Bone marrow (tissue), 2 donors: Measurements from ENCODE around the gene CPAMD8.

ENCODE experiments used
- DNase-seq, 2 donors: peaks; one replicate each; lab custom pipeline; 2025; lab: John Stamatoyannopoulos, UW

The CPAMD8 gene

DNA sequence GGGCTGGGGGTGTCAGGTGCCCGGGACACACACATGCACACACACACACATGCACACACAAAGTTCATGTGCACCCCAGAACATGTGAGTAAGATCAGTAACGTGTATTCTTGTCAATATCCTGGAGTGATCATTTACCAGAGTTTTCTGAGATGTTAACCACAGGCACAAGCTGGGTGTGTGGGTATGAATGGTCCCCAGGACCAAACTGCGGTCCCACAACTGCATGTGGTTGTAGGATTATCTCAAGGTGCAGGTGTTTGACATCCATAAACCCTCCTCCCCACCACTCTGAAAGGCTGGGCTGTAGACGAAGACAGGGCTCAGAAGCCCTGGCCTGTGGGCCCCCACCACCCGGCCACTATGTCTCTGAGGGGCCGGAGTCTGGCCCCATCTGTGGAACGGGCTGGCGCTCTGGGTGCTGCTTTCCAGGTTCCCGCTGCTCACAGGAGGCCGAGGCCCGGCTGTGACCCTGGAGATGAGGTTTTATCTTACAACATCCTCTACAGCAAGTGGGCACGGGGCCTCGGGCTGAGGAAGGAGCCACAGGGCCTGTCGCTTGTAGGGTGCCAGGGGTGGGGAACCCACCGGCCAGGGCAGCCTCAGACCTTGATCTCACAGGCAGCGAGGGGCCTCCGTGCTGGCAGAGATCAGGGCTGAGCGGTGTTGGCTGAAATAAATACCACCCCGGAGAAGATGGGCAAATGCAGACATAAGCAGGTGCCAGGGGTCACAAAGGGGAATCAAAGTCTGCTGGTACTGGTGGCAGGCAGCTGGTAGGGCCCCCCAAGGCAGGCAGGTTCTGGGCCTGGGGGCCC is 133.5 kb downstream of the CPAMD8 start:
- DNase-seq: no peak

DNA sequence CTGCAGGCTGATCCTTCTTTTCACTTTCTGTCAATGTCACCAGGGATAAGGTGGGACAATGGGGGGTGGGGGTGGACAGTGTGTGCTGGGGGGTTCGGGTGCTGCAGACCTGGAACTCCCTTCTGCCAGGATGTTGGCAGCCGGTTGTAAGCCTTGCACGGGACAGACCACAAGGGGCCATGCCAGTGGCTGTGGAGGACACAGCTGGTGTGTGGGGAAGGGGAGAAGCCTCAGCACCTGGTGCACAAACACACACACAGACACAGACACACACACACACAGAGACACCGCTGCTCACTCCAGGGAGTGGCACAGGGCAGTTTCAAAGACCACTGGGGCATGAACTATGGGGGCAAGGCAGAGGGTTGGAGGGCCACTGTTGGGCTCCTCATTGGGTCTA is 134.2 kb downstream of the CPAMD8 start:
- DNase-seq: no peak

DNA sequence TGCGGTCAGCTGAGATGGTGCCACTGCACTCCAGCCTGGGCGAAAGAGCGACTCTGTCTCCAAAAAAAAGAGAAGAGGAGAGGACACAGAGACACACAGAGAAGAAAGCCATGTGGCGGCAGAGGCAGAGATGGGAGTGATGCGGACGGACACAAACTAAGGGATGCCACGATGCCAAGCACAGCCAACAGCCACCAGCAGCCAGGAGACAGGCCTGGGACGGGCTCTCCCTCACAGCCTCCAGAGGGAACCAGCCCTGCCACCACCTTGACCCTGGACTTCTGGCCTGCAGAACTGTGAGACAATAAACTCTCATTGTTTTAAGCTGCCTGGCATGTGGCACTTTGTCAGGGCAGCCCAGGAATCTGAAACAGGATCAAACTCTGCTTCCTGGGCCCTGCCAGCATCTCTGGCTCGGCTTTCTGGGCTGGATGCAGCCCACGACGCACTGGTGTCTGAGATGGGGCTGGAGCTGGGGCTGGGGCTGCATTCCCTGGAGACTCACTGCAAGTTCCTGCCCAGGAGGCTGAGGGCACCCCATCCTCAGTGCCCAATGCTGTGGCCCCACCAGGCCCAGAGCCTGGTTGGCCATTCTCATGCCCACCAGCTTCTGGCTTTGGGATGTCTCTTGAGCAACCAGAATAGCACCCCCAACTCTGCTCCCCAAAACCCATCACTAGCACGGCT is 134.8 kb downstream of the CPAMD8 start:
- no peak for DNase-seq

DNA sequence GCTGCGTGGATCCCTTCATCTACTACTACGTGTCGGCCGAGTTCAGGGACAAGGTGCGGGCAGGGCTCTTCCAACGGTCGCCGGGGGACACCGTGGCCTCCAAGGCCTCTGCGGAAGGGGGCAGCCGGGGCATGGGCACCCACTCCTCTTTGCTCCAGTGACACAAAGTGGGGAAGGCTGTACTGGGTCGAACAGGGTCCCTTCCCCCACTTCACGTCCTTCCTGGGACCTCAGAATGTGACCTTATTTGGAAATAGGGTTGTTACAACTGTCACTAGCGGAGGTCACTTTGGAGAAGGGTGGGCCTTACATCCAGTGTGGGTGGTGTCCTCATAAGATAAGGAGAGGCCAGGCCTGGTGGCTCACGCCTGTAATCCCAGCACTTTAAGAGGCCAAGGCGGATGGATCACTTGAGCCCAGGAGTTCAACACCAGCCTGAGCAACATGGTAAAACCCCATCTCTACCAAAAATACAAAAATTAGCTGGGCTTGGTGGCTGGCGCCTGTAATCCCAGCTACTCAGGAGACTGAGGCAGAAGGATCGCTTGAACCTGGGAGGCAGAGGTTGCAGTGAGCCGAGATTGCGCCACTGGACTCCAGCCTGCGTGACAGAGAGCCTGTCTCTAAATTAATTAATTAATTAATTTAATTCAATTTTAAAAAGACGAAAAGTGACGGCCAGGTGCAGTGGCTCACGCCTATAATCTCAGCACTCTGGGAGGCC is 136.0 kb downstream of the CPAMD8 start:
- no peak for DNase-seq

DNA sequence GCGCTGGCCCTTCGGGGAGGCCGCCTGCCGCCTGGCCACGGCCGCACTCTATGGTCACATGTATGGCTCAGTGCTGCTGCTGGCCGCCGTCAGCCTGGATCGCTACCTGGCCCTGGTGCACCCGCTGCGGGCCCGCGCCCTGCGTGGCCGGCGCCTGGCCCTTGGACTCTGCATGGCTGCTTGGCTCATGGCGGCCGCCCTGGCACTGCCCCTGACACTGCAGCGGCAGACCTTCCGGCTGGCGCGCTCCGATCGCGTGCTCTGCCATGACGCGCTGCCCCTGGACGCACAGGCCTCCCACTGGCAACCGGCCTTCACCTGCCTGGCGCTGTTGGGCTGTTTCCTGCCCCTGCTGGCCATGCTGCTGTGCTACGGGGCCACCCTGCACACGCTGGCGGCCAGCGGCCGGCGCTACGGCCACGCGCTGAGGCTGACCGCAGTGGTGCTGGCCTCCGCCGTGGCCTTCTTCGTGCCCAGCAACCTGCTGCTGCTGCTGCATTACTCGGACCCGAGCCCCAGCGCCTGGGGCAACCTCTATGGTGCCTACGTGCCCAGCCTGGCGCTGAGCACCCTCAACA is 136.6 kb downstream of the CPAMD8 start:
- DNase-seq: no peak

DNA sequence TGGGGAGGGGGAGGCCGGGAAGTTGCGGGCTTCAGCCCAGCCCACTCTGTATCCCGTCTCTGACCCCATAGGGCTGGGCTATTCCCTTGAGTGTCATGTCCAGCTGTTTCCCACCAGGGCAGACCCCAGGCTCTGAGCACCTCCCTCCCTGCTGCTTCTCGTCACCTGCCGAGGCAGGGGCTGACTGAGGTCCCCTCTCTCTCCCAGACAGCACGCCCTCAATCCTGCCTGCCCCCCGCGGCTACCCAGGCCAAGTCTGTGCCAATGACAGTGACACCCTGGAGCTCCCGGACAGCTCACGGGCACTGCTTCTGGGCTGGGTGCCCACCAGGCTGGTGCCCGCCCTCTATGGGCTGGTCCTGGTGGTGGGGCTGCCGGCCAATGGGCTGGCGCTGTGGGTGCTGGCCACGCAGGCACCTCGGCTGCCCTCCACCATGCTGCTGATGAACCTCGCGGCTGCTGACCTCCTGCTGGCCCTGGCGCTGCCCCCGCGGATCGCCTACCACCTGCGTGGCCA is 137.2 kb downstream of the CPAMD8 start:
- DNase-seq: no peak

DNA sequence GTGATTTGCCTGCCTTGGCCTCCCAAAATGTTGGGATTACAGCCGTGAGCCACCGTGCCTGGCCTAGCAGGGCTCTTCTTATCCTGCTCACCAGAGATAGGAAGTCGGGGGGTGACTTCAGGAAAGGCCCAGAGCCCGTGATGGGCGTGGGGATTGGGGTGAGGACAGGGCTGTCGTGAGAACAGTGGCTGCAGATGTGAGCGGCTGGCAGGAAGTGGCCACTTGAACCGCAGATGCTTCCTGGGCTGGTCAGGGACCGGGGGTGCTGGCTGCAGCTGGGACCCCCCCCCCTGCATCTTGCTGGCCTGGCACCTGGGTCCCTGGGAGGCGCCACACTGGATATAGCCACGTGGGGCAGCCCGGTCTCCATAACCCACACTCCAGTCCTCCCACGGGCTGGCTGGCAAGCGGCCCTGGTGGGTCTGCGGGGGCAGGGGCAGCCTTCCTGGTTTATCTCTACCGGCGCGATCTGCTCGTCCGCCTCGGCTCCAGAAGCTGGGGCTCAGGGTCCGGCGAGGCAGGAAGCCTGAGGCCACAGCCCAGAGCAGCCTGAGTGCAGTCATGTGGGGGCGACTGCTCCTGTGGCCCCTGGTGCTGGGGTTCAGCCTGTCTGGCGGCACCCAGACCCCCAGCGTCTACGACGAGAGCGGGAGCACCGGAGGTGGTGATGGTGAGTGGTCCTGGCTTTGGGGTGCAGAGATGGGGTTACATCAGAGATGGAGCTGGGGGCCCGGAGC is 137.8 kb downstream of the CPAMD8 start, which contains the start of gene F2RL3:
F2RL3 (plus strand) TSS at position 371 of the 737 bp plus-strand sequence; CDS start at position 562, 191 bp downstream.
- DNase-seq: peak in 1 of 2 donors; percentile 92

DNA sequence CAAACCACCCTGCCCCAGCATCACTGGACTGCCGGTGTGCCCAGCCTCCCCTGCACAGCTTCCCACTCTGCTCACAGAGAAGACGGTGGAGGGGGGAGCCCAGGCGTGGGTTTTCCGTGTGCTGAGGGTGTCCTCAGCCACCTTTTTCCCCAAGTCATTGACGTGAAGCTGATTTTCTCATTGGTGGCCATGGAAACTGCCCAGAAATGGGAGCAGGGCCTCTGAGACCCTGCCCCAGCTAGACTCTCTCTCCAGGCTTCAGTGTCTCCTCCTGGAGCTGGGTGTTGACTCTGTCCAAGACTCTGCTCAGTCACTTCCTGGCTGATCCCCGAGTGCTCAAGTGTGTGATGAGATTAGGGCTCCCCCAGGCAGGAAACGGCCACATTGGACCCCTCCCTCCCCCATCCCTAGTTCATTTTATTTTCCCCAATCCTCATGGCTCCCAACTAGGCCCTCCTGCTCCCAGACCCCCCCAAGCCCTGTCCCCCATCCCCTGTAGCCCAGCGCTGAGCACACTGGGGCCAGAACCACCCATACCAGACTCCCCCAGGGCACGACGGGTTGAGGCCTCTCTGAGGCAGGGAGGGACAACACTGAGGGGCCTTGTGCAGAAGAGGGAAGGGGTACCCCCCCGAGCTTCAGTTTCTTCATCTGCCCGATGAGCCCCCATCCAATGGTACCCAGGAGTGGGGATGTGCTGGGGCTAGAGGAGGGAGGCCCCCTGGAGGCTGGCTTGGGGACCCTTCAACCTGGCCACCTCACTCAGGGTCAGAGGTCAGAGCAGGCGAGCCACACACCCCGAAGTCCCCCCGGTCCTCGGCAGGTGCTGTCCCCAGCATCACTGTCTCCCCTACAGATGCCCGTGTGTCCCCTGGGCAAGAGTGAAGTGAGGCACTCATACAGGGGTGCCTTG is 139.0 kb downstream of the CPAMD8 start:
- DNase-seq: peak in 1 of 2 donors; percentile 27

DNA sequence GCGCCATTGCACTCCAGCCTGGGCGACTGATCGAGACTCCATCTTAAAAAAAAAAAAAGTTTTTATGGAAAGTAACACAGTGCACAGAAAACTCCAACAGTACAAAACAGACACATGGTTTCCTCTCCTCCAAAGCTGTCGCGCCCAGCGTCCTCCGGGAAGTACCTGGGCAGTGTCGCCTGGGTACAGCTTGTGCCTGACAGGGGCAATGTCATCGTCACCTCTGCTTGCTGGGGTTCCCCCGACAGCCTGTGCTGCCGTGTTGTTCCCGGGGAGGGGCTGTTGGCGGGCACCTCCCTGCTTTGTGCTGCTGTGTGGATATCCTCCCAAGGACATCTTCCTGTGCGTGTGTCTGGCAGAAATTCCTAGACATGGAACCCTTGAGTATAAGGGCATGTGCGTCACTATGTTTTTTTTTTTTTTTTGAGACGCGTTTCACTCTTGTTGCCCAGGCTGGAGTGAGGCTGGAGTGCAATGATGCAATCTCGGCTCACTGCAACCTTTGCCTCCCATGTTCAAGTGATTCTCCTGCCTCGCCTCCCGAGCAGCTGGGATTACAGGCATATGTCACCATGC is 140.2 kb downstream of the CPAMD8 start:
- no peak for DNase-seq

DNA sequence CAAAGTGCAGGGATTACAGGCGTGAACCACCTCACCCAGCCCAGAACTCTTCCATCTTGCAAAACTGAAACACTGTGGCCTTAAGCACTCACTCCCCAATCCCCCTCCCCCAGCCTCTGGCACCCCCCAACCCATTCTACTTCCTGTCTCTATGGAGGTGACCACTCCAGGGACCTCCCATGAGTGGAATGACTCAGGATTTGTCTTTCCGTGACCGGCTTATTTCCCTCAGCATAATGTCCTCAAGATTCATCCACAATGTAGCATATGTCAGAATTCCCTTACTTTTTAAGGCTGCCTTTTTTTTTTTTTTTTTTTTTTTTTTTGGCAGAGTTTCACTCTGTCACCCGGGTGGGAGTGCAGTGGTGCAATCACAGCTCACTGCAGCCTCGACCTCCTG is 141.4 kb downstream of the CPAMD8 start:
- DNase-seq: no peak

DNA sequence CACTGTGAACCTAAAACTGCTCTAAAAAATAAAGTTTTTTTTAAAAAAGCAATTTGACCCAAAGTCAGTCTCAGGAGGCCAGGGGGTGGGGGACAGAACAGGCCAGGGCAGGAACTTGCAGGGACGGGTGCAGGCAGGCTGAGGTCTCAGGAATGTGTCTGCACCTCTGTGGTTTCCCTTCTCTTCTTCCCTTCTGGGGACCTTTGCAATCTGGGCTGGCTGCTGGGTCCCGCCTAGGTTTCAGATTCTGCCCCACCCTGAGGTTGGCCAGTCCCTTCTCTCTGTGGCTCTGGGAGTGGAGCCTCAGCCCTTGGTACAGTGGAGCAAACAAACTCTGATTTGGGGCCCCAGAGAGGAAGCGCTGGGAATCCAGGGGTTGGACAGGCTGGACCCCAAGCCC is 143.1 kb downstream of the CPAMD8 start:
- DNase-seq: no peak

DNA sequence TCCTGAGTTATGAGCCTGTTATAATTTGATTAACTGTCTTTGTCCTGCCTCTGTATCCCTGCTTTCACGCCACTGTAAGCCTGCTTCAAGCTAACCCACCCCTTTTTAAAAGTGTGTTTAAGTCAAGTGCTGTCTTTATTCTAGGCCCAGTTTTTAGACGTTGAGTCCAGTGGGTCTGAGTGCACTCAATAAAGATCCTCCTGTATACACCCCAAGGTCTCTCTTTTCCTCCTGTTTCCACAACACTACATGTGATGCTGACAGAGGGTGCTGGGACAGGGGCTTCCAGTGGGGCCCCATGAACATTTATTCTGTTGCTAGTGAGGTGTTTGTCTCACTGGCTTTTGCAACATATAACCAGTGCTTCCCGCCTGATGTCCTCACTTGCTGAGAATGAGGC is 144.5 kb downstream of the CPAMD8 start:
- DNase-seq: no peak

DNA sequence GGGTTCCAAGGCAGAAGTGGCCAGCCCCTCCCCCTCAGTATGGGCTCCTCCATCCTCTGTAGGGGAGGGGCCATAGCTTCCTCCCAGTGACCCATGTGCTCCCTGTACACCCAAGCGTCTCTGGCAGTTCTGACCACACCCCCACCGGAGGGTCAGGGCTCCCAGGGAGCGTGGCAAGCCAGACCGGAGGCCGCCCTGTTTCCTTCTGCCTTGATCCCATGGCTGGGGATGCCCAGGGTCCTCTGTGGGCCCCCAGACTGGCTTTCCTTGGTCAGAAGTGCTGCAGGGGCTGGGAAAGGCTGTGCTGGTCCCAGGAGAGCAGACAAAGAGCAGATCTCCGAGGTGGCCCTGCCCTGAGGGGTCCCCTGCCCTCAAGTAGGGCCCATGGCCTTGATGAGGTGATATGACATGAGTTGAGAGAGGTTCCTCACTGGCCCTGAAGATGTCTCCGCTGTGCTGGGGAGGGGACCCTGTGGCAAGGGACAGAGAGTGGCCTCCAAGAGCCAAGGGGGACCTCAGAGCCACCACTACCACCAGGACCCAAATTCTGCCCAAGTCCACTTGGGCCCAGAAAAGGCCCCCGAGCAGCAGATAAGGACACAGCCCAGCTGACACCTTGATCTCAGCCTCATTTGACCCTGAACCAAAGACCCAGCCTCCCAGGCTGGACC is 145.6 kb downstream of the CPAMD8 start:
- DNase-seq: no peak

DNA sequence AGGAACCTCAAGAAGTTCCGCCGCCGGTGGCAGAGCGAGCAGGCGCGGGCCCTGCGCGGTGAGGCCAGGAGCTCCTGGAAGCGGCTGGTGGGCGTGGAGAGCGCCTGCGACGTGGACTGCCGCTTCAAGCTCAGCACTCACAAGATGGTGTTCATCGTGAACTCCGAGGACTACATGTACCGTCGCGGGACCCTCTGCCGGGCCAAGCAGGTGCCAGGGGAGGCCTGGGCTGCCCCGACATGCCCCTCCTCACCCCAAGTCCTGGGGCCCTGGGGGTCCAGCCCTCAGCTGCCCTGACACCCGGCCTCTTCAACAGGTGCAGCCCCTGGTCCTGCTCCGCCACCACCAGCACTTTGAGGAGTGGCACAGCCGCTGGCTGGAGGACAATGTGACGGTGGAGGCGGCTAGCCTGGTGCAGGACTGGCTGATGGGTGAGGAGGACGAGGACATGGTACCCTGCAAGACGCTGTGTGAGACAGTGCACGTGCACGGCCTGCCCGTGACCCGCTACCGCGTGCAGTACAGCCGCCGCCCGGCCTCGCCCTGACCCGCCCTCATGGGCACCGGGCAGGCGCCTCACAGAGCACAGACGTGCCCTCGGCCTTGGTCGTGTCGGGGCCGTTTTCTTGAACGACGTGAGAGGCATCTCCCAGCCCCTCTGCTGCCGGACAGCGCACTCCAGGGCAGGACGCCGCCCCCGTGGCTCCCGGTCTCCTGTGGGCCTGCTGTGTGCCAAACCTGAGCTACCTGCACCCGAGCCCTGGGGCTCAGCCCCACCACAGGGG is 148.2 kb downstream of the CPAMD8 start:
- DNase-seq: no peak

DNA sequence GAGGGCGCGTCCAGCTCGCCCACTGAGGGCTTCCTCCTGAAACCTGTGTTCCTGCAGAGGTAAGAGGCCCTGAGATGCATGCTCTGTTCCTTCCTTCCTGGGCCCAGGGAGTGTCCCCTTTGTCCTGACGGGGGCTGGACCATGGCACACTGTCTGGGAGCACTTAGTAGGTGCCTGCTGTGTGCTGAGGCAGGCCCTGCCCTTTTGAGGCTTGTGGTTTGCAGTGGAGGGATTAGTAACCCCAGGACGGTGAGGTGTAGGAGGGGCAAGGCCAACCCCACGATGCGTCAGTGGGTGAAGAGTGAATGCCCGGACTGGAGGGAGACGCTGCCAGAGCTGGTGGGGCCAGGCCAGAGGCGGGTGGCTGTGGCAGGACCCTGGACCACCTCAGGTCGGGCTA is 149.0 kb downstream of the CPAMD8 start:
- DNase-seq: no peak

DNA sequence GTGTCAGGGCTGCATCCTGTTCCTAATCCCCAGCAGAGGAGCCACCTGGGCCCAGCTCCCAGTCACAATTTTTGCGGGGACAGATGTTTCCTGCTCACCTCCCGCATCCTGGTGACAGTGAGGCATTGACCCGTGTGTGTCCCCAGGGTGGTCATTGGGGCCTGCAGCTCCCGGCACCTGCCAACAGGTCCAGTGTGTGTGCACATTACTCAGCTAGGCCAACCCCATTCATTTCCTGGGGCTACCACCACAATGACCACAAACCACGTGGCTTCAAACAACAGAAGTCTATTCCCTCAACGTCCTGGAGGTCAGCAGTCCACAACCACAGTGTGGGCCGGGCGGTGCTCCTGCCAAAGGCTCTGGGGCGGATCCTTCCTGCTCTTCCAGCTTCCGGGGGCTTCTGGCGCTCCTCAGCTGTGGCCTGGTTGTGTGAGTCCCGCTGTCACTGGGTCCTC is 149.7 kb downstream of the CPAMD8 start:
- no peak for DNase-seq

DNA sequence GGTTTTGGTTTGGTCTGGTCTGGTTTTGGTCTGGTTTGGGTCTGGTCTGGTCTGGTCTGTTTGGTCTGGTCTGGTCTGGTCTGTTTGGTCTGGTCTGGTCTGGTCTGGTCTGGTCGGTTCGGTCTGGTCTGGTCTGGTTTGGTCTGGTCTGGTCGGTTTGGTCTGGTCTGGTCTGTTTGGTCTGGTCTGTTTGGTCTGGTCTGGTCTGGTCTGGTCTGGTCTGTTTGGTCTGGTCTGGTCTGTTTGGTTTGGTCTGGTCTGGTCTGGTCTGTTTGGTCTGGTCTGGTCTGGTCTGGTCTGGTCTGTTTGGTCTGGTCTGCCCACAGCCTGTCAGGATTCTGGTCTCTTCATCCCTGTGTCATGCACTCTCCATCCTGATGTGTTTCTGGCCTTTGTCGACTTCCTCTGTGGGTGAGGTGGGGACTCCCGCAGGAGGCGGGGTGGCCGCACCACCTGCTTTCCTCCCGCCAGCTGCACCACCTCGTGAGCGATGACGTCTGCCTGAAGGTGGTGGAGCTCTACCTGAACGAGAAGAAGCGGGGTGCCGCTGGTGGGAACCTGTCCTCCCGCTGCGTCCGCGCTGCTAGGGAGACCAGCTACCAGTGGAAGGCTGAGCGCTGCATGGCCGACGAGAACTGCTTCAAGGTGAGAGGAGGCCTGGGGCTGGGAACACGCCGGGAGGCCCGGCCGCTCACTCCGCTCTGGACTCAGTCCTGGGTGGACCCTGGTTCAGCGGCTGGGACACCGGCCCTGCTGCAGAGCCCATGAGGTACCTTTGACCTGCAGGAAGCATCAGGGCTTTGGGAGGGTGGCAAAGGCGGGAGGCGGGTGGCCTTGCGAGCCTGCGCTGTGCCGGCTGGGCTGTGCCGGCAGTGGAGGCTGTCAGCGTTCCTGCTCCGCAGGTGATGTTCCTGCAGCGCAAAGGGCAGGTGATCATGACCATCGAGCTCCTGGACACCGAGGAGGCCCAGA is 150.7 kb downstream of the CPAMD8 start:
- no peak for DNase-seq
